K562 (cell line): Measurements from ENCODE around the gene SLC13A4. TPM values are rescaled to one million over a fixed set of nuclear protein-coding genes. Genes with fewer than 3 reads are reported as not detected.

Source experiments
- ATAC-seq: fragments of 200-7000 bp; cut with Tn5 transposase; 3 replicates; pipeline ENCODE4 v1.9.1; 2020; ENCODE audit warnings: moderate library complexity
- BruUV-seq: library from RNA; stranded (reverse); fragments of 400-500 nt; replicated peaks from 2 replicates; lab custom pipeline; 2021; lab: Mats Ljungman, UMichigan
- CTCF ChIA-PET: fragments of 300-600 bp; formaldehyde crosslinking; extraction: SDS; loops from one replicate; lab custom pipeline; 2021; ENCODE audit warnings: low intra/inter-chr PET ratio; lab: Yijun Ruan, JAX
- POLR2A ChIA-PET: fragments of 300-600, 350-650 bp; sonication (Branson Sonifier 250); formaldehyde crosslinking; extraction: SDS; loops from one replicate; lab custom pipeline; 2021; ENCODE audit warnings: antibody characterized with exemption, inconsistent platforms; lab: Yijun Ruan, JAX
- DNase-seq, 4 experiments: peaks; one replicate each; pipeline versions ENCODE4 v3.0.0 to v3.0.0-alpha.2; 2011 to 2018; ENCODE audit warnings: low spot score in 3 of 4, mixed read lengths in 3 of 4; ENCODE audit errors: extremely low read depth in 1 of 4
- FAIRE-seq: peaks from 2 replicates; lab custom pipeline; 2011; peaks lifted over from hg19 to GRCh38; lab: Jason Lieb, UNC
- H2AFZ ChIP-seq: 2 replicates; pipeline ENCODE4 v1.6.0; 2011; ENCODE audit warnings: low read depth, low read length, control low read depth, inconsistent platforms
- H3K27ac ChIP-seq: fragments of 200-600 bp; 3 replicates; pipeline ENCODE4 v1.8.0; 2011; ENCODE audit warnings: low read depth, mild to moderate bottlenecking, control low read depth, inconsistent platforms, low read length, moderate library complexity, mixed read lengths; ENCODE audit errors: extremely low read depth
- H3K27me3 ChIP-seq, 2 experiments: fragments of 300-600 bp in 1 of 2; 2 replicates in 1 of 2; 3 replicates in 1 of 2; pipeline versions ENCODE4 v1.6.0 to v1.8.0; 2011; ENCODE audit warnings: inconsistent platforms in 2 of 2, low read length in 2 of 2, mild to moderate bottlenecking in 1 of 2, mixed read lengths in 1 of 2, moderate library complexity in 1 of 2; ENCODE audit not compliant: control insufficient read depth in 2 of 2, insufficient read depth in 2 of 2
- H3K36me3 ChIP-seq: fragments of 300-600 bp; 3 replicates; pipeline ENCODE4 v1.8.0; 2011; ENCODE audit warnings: mild to moderate bottlenecking, low read length, inconsistent platforms; ENCODE audit not compliant: control insufficient read depth, insufficient read depth
- H3K4me1 ChIP-seq, 2 experiments: fragments of 200-600 bp in 1 of 2; replicated peaks in 1 of 2; 2 replicates in 1 of 2; 3 replicates in 1 of 2; pipeline versions ENCODE4 v1.5.1 to v1.8.0; 2011; ENCODE audit warnings: inconsistent platforms in 2 of 2, low read length in 2 of 2, mild to moderate bottlenecking in 1 of 2, mixed read lengths in 1 of 2, moderate library complexity in 1 of 2; ENCODE audit not compliant: control insufficient read depth in 2 of 2, insufficient read depth in 2 of 2
- H3K4me2 ChIP-seq: 2 replicates; pipeline ENCODE4 v1.6.1; 2011; ENCODE audit warnings: low read length, control low read depth, inconsistent platforms, mixed read lengths; ENCODE audit not compliant: insufficient read depth
- H3K4me3 ChIP-seq: fragments of 200-600 bp; sonication (generic), shearing (Covaris generic); 2 replicates; pipeline ENCODE4 v1.5.1; 2016; ENCODE audit warnings: control low read depth, inconsistent platforms
- H3K79me2 ChIP-seq: fragments of 200-600 bp; 3 replicates; pipeline ENCODE4 v1.8.0; 2011; ENCODE audit warnings: low read length, inconsistent platforms; ENCODE audit not compliant: control insufficient read depth, insufficient read depth
- H3K9ac ChIP-seq, 2 experiments: 2 replicates each; pipeline versions ENCODE4 v1.6.0 to v1.6.1; 2011; ENCODE audit warnings: low read depth in 2 of 2, low read length in 2 of 2, control low read depth in 1 of 2, inconsistent platforms in 1 of 2, mild to moderate bottlenecking in 1 of 2, mixed read lengths in 1 of 2; ENCODE audit not compliant: insufficient read depth in 1 of 2
- H3K9me1 ChIP-seq: one replicate; pipeline ENCODE4 v1.6.0; 2011; ENCODE audit warnings: inconsistent platforms, mild to moderate bottlenecking, low read length, moderate library complexity; ENCODE audit not compliant: control insufficient read depth, insufficient read depth
- H3K9me3 ChIP-seq: replicated peaks from 2 replicates; pipeline ENCODE4 v1.5.1; 2011; ENCODE audit warnings: low read depth, low read length, inconsistent platforms; ENCODE audit not compliant: control insufficient read depth, insufficient read depth
- H4K20me1 ChIP-seq: replicated peaks from 2 replicates; pipeline ENCODE4 v1.6.1; 2011; ENCODE audit warnings: low read length, inconsistent platforms, mixed read lengths; ENCODE audit not compliant: control insufficient read depth, insufficient read depth
- DIDO1 ChIP-seq: fragments of 450-650 bp; IDR thresholded peaks from 2 replicates; pipeline ENCODE4 v1.6.1; 2016; ENCODE audit warnings: low read depth, missing biosample characterization, missing genetic modification characterization
- HMBOX1 ChIP-seq: sonication (generic); IDR thresholded peaks from 2 replicates; pipeline ENCODE4 v1.6.1; 2016
- KDM2B ChIP-seq: fragments of 250-450 bp; sonication (Bioruptor Pico); IDR thresholded peaks from 2 replicates; pipeline ENCODE4 v1.8.0; 2021; ENCODE audit warnings: mild to moderate bottlenecking, moderate library complexity
- WGBS: fragments of 100-300 bp; shearing (Covaris generic); methylation state at CpG from one replicate; pipeline ENCODE4 v1.1.6; 2016; ENCODE audit warnings: low coverage, mixed read lengths; ENCODE audit not compliant: insufficient coverage; ENCODE audit errors: missing lambda C conversion rate; 5-methylcytosine and 5-hydroxymethylcytosine counted together
- in situ Hi-C: fragments of 300-500 bp; cut with MboI; formaldehyde crosslinking; loops from 4 replicates; pipeline ENCODE4 v1.15.0; 2018; ENCODE audit warnings: inconsistent platforms, mixed read lengths
- intact Hi-C: fragments of 100-400 bp; cut with micrococcal nuclease; formaldehyde crosslinking; loops from 2 replicates; pipeline ENCODE4 v1.14.2; 2022
- polyA plus RNA-seq, 8 experiments: library from polyadenylated mRNA; depleted of rRNA in 4 of 8; stranded (reverse) in 5 of 8; unstranded in 3 of 8; fragments of >200 nt; fragmentation: Nextera tagmentation in 2 of 8; fragmentation: Illumina TruSeq in 1 of 8; extraction: Ambion mirVana in 2 of 8; extraction: Trizol in 1 of 8; gene quantifications; 2 replicates each; pipeline versions ENCODE4 v1.2.1 to v1.2.3, GENCODE V29; 2011 to 2014; ENCODE audit warnings: inconsistent platforms in 1 of 8, missing spikeins in 1 of 8
- total RNA-seq, 7 experiments: library from RNA; depleted of rRNA in 6 of 7; stranded (reverse); fragments of >200 nt in 6 of 7; fragmentation: Illumina TruSeq in 2 of 7; extraction: Trizol in 2 of 7; gene quantifications; 2 replicates each; pipeline versions ENCODE4 v1.2.1 to v1.2.3, GENCODE V29; 2011 to 2021; ENCODE audit warnings: low replicate concordance in 1 of 7
- TF ChIP-seq, protein P1 (sequence below): fragments of 450-650 bp; formaldehyde crosslinking; IDR thresholded peaks from 2 replicates; pipeline ENCODE4 v1.4.0; 2022; ENCODE audit warnings: mild to moderate bottlenecking, moderate library complexity
- TF ChIP-seq, protein P2 (sequence below): fragments of 450-650 bp; IDR thresholded peaks from 2 replicates; pipeline ENCODE4 v1.6.1; 2016; ENCODE audit warnings: mild to moderate bottlenecking

Gene SLC13A4
- total and polyA plus RNA-seq, 9 of the 15 experiments (the other 6 are each of a cell fraction or from before 2014, with no cell fraction given), result 0.11 to 1.0 (median 0.36) TPM

GRCh38 chr7:135726276-135726788 is 1.7 kb downstream of the SLC13A4 start:
- intact Hi-C loops, result no loop called here
- TF ChIP-seq HMBOX1, result peak; percentile 44; the same call in 1 of the 2 replicates
- no peak for TF ChIP-seq DIDO1 (tag)
- TF ChIP-seq, protein P1, sequence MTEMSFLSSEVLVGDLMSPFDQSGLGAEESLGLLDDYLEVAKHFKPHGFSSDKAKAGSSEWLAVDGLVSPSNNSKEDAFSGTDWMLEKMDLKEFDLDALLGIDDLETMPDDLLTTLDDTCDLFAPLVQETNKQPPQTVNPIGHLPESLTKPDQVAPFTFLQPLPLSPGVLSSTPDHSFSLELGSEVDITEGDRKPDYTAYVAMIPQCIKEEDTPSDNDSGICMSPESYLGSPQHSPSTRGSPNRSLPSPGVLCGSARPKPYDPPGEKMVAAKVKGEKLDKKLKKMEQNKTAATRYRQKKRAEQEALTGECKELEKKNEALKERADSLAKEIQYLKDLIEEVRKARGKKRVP (CRISPR knock-in tag), result no peak
- TF ChIP-seq, protein P2, sequence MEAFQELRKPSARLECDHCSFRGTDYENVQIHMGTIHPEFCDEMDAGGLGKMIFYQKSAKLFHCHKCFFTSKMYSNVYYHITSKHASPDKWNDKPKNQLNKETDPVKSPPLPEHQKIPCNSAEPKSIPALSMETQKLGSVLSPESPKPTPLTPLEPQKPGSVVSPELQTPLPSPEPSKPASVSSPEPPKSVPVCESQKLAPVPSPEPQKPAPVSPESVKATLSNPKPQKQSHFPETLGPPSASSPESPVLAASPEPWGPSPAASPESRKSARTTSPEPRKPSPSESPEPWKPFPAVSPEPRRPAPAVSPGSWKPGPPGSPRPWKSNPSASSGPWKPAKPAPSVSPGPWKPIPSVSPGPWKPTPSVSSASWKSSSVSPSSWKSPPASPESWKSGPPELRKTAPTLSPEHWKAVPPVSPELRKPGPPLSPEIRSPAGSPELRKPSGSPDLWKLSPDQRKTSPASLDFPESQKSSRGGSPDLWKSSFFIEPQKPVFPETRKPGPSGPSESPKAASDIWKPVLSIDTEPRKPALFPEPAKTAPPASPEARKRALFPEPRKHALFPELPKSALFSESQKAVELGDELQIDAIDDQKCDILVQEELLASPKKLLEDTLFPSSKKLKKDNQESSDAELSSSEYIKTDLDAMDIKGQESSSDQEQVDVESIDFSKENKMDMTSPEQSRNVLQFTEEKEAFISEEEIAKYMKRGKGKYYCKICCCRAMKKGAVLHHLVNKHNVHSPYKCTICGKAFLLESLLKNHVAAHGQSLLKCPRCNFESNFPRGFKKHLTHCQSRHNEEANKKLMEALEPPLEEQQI, result no peak
- TF ChIP-seq KDM2B (CRISPR knock-in tag), result no peak
- Histone ChIP-seq H3K27me3 (peaks cover 13 to 18% of the 10 kb centered on the region in 2 experiments), H3K4me1 (peaks cover 8 to 24% of the 10 kb centered on the region in 2 experiments), H3K9me3 (no peaks in the 10 kb centered on the region), H3K79me2 (no peaks in the 10 kb centered on the region), H3K9me1 (no peaks in the 10 kb centered on the region), H3K36me3 (no peaks in the 10 kb centered on the region), H3K27ac (no peak overlapping the region), H4K20me1 (no peaks in the 10 kb centered on the region), H3K4me2 (no peak overlapping the region), H3K4me3 (no peak overlapping the region), H2AFZ (no peak overlapping the region), H3K9ac (no peak overlapping the region)
- FAIRE-seq (no peak), DNase-seq (no peak), ATAC-seq (no peak)
- WGBS, result 1% methylated on average over 5 of the region's 5 CpGs
- no TSS peak for BruUV-seq
- CTCF ChIA-PET, result no interaction called here
- in situ Hi-C loops, result no loop called here
- POLR2A ChIA-PET, result interaction anchor here (0.6 to 1.4 kb wide), 5 partner anchors 10 to 1079 kb away, joined by 3 to 4 read pairs (median 3); no protein-coding TSS in a partner anchor
